Stimulated activated CD8-positive, alpha-beta memory T cell treated with anti-CD3 and anti-CD28 coated beads, Interleukin-15, amount 100 ng/mL, for 24 hours (primary cell): Measurements from ENCODE around the gene PTBP1.
"Not testable (repeated sequence)": the region's sequence is repeated elsewhere in the genome, so short reads cannot be mapped to it uniquely, and the experiment has no call there.

Source experiments
- DNase-seq: peaks from one replicate; pipeline ENCODE4 v3.0.0-alpha.2; 2020; ENCODE audit warnings: low read depth

PTBP1 gene

DNA sequence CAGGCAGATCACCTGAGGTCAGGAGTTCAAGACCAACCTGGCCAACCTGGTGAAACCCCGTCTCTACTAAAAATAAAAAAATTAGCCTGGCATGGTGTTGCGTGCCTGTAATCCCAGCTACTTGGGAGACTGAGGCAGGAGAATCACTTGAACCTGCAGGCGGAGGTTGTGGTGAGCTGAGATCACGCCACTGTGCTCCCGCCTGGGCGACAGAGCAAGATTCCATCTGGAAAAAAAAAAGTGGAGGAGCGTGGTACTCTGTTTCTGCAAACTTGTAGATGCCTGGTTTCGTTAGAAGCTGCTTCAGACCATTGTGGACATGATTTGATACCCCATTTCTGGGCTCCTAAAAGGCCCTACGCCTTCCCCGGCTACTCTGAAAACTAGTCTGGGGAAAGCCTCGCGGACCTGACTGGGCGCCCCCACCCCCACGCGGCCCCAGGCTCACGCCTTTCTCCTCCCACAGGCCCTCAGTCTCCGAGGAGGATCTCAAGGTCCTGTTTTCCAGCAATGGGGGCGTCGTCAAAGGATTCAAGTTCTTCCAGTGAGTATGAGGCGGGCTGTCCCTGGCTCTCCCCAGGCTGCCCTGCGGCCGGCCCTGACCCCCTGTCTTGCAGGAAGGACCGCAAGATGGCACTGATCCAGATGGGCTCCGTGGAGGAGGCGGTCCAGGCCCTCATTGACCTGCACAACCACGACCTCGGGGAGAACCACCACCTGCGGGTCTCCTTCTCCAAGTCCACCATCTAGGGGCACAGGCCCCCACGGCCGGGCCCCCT lies 13.0 kb downstream of the PTBP1 start:
- no peak for DNase-seq

DNA sequence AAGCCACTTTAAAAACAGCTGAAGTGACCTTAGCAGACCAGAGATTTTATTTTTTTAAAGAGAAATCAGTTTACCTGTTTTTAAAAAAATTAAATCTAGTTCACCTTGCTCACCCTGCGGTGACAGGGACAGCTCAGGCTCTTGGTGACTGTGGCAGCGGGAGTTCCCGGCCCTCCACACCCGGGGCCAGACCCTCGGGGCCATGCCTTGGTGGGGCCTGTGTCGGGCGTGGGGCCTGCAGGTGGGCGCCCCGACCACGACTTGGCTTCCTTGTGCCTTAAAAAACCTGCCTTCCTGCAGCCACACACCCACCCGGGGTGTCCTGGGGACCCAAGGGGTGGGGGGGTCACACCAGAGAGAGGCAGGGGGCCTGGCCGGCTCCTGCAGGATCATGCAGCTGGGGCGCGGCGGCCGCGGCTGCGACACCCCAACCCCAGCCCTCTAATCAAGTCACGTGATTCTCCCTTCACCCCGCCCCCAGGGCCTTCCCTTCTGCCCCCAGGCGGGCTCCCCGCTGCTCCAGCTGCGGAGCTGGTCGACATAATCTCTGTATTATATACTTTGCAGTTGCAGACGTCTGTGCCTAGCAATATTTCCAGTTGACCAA lies 13.7 kb downstream of the PTBP1 start:
- no peak for DNase-seq

DNA sequence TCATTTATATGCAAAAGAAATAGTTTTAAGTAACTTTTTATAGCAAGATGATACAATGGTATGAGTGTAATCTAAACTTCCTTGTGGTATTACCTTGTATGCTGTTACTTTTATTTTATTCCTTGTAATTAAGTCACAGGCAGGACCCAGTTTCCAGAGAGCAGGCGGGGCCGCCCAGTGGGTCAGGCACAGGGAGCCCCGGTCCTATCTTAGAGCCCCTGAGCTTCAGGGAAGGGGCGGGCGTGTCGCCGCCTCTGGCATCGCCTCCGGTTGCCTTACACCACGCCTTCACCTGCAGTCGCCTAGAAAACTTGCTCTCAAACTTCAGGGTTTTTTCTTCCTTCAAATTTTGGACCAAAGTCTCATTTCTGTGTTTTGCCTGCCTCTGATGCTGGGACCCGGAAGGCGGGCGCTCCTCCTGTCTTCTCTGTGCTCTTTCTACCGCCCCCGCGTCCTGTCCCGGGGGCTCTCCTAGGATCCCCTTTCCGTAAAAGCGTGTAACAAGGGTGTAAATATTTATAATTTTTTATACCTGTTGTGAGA lies 14.3 kb downstream of the PTBP1 start:
- no peak for DNase-seq

DNA sequence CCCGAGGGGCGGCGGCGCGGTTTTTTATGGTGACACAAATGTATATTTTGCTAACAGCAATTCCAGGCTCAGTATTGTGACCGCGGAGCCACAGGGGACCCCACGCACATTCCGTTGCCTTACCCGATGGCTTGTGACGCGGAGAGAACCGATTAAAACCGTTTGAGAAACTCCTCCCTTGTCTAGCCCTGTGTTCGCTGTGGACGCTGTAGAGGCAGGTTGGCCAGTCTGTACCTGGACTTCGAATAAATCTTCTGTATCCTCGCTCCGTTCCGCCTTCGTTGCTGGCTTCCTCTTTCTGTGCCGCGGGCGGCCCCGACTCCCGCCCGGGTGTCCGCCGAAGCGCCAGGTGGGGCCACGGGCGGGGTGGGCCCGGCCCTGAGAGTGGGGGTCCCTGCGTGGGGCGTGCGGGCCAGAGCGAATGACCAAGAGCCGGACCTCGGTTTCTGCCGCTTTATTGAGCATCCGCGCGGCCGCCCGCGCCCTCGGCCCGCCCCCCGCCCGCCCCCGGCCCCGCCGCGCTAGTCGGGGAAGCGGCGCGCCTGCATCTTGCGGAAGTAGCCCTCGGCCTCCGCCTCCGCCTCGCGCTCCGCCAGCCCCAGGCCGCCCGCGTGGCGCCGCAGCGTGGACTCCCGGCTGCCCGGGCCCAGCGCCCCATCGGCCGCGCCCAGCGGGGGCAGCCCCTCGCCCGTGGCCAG lies 14.9 kb downstream of the PTBP1 start:
- no peak for DNase-seq

DNA sequence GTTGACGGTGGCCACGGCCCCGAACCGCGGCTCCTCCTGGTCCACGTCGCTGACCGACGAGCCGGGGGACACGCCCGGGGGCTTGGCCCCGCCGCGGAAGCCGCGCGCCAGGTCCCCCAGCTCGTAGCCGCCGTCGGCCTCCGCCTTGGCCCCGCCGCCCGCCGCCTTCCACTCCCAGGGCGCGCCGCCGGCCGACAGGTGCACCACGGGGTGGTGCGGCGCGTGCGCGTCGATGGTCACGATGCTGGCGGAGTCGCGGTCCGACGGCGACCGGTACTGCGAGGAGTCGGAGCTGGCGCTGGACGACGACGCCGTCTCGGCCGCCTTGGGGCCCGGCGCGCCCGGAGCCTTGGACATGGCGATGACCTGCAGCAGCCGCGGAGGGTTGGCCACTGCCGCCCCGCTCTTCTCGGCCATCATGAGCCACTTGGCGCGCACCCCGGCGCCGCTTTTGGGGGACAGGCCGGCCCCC lies 15.5 kb downstream of the PTBP1 start:
- DNase-seq = no peak

DNA sequence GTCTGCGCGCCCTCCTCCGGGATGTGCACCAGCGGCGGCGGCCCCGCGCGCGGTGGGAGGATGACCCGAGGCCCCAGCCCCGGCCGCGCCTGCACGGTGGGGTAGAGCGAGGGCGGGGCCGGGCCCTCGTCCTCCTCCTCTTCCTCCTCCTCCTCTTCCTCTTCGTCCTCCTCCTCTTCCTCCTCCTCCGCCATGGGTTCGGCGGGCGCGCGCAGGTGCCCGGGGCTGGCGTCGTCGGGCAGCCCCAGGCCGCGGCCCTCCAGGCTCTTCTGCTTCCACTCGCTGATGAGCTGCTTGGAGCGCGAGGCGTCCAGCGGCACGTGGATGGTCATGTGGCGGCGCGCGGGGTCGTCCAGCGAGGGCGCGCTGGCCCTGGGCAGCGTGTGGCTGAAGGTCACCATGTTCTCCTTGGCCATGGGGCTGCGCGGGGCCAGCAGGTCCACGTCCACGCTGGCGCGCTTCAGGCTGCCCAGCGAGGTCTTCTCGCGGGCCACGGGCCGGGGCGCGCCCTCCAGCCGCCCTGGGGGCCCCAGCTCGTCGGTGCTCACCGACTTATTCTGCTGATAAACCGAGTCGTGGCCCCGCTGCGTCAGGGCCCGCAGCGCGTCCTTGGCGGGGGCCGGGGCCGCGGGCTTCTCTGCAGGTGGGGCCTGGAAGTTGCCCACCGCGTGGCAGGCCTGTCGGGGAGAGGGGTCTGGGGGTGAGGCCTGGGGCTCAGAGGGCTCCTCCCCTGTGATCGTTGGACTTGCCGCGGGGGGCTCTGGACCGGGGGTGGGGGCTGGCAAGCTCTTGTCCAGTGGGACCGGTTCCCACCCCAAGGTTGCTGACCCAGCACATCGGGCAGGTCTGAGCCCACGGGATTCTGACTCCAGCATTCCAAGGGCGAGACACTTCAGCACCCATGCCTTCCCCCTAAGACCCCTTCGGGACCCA lies 16.2 kb downstream of the PTBP1 start:
- no peak for DNase-seq

DNA sequence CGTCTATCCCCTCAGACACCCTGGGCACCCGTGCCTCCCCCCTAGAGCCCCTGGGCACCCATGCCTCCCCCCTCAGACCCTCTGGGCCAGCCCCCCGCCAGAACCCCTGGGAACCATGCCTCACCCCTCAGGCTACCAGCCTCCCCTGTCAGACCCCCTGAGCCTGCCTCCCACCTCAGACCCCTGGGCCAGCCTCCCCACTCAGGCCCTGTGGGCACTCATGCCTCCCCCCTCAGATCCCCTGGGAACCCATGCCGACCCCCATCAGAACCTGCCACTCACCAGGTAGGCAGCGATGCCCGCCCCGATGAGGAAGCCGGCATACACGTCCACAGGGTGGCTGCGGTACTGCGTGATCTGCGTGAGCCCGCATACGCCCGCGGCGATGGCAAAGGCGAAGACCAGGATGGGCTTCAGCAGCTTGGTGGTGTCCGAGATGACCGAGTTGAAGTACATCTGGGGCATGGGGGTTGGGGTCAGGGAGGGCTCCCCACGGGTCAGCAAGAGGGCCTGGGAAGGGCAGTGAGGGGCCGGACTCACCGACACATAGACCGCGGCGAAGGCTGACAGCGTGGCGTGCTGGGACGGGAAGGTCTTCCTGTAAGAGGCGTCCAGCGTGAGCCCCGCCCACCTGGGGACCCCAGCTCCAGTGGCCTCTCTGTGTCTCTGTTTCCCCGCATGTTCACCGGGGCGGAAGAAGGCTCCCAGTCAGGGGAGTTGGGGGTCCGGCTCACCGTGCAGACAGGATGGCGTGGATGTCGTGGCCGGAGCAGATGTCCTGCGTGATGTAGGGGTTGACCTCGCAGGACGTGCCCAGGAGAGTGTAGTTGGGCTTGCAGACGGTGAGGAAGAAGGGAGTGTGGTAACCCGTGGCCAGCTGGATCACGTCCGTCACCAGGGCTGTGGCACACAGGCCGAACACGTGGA lies 17.2 kb downstream of the PTBP1 start:
- DNase-seq = no peak

DNA sequence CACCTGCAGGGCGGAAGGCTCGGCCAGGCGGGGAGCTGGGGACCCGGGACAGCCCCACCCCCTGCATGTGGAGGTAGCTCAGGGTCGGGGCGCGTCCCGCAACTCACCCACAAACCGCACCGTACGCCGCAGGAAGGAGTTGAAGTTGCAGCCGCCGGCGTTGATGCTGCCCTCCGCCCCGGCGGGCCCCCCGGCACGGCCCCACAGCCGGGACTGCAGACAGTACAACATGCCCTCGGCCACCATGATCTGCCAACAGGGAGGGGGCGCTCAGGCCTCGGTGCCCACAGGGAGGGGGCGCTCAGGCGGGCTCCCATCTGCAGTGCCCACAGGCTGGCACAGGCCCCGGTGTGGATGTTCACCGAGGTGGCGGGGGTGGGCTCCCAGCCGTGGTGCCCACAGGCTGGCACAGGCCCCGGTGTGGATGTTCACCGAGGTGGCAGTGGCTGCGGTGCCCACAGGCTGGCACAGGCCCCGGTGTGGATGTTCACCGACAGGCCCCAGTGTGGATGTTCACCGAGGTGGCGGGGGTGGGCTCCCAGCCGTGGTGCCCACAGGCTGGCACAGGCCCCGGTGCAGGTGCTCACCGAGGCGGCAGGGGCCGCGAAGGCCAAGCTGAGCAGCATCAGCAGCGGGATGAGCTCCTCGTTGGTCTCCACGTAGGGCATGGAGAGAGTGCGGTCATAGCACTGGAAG lies 18.0 kb downstream of the PTBP1 start:
- no peak for DNase-seq

DNA sequence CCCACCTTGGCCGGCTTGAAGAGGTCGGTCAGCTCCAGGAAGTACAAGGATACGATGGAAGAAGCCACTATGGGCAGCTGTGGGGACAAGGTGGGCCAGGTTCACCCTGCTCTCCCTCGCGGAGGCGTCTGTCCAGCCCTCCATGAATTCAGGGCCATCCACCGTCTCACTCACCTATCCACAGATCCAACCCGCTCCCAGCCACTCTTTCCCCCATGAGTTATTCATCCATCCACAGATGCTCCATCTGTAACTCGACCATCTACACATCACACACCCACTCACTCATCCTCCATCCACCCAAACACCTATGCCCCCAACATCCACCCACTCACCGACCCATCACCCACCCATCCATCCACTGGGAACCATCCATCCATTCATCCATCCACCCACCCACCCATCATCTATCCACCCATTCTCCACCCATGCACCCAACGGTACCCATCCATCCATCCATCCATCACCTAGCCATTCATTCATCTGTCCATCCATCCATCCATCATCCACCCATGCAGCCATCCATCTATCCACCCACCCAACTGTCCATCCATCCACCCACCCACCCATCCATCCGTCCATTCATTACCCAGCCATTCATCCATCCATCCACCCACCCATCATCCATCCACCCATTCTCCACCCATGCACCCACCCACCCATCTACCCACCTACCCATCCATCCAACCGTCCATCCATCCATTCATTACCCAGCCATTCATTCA lies 18.7 kb downstream of the PTBP1 start:
- no peak for DNase-seq

DNA sequence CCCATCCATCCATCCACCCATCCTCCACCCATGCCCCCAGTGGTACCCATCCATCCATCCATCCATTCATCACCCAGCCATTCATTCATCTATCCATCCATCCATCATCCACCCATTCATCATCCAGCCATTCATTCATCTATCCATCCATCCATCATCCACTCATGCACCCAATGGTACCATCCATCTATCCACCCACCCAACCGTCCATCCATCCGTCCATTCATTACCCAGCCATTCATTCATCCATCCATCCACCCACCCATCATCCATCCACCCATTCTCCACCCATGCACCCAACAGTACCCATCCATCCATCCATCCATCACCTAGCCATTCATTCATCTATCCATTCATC lies 19.2 kb downstream of the PTBP1 start:
- DNase-seq = no peak

DNA sequence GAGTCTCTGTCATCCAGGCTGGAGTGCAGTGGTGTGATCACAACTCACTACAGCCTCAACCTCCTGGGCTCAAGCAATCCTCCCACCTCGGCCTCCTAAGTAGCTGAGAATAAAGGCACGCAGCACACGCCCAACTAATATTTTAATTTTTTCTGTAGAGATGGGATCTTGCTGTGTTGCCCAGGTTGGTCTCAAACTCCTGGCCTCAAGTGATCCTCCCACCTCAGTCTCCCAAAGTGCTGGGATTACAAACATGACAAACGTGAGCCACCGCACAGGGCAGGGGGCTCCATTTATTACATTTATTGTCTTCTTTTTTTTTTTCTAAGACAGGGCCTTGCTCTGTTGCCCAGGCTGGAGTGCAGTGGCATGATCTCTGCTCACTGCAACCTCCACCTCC lies 23.0 kb downstream of the PTBP1 start:
- DNase-seq = not testable (repeated sequence)

DNA sequence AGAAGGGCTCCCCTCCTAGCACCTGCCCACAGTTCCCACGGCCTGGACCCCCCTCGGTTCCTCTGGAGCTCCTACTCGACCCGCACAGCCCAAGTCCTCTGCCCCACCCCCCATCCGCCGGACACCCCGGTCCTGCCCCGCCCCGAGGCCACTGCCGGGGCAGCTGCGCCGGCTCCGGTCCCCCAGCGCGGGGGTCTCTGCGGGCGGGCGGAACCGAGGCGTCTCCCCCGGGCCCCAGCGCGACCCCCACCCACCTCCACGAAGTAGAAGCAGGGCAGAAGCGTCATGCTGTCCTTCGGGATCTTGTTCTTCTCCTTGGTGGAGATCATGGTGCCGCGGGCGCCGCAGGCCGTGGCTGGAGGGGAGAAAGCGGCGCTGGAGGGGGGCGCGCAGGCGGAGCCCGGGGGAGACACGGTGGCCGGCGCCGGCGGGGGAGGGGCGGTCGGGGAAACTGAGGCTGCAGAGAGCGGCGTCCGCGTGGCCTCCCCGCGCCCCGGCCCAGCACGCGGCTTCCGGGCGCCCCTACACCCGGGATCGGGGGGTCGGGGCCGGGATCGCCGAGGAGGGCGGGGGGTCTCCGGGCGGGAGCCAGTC lies 24.1 kb downstream of the PTBP1 start:
- DNase-seq = no peak

DNA sequence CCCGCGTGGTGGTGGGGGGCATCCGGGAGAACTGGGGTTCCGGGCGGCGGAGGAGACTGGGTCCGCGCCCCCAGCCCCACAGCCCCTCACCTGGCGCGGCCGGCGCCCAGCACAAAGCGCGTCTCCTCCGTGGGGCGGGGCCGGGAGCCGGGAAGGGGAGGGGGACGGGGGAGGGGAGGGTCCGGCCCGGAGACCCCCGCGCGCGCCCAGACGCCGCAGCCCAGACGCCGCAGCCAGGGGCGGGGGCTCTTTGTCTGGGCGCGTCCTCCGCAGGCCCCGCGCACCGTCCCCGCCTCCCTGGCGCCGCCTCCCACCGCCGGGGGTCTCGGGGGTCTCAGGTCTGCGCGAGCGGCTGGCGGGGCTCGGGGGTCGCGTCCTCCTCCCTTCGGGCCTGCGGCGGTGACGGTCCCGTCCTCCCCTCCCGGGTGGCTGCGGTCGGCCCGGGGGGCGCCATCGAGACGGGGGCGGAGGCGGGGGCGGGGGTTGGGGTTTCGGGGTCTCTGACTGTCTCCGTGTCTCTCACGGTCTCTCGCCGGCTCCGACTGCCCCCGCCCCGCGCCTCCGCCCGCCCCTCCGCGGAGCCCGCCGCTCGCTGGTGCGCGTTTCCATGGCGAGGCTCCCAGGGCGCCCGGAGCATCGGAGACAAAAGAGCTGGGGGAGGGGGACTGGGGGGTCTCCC lies 24.7 kb downstream of the PTBP1 start, which contains the start of gene PLPPR3:
PLPPR3 (minus strand) TSS at position 131 of the 679 bp plus-strand sequence. CDS start 396 bp downstream, outside the sequence.
- no peak for DNase-seq

DNA sequence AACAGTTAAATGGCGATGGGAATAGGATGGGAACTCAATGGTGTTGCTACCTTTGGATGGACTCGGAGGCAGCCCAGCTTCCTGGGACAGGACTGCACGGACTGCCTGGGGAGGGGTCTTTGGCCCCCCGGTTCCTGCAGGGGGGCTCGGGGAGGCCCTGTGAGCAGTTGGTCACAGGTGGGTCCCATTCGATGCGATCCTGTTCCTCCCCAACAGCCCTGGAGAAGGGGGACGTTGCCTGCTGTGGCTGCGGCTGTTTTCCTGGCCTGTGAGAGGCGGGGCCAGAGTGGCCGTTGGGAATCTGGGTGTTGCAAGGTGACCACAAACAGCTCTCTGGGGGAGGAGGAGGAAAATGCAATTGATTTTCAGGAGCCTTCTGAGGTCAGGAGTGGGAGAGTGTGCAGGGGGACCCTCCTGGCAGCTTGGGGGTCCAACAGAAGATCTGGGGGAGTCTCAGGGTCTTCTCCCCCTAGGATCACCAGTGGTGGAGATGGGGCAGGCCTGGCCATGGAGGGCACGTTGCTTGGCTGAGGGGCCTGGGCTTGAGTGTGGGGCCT lies 26.4 kb downstream of the PTBP1 start:
- no peak for DNase-seq

DNA sequence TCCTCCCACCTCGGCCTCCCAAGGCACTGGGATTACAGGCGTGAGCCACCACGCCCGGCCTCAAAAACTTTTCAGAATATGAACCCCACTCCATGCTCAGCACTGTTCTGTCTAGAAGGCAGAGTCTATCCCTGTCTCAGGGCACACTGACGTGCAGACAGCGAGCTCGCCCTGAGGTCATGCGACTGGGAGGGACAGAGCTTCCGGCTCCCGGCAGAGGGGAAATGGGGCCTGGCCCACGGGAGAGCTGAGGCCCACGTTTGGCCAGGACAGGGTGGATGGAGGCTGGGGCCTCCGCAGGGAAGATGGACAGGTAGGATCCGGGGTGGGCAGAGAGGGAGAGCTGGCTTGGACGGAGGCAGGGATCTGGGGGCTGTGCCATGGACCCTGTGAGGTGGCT lies 27.6 kb downstream of the PTBP1 start:
- no peak for DNase-seq

DNA sequence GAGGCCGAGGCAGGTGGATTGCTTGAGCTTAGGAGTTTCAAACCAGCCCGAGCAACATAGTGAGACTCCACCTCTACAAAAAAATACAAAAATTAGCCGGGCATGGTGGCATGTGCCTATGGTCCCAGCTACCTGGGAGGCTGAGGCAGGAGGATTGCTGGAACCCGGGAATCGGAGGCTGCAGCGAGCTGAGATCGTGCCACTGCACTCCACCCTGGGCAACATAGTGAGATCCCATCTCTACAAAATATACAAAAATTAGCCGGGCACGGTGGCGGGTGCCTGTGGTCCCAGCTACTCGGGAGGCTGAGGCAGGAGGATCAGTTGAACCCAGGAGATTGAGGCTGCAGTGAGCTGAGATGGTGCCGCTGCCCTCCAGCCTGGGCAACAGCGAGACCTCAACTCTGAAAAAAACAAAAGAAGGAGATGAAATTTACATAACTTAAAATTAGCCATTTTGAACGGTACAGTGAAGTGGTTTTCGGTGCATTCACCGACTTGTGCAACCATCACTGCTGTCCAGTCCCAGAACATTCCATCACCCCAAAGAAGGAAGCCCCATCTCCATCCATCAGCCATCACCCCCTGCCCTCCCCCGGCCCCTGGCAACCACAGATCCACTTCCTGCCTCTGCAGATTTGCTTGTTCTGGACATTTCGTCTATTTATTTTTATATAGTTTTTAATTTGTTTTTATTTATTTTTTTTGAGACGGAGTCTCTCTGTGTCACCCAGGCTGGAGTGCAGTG lies 28.8 kb downstream of the PTBP1 start:
- DNase-seq = no peak

DNA sequence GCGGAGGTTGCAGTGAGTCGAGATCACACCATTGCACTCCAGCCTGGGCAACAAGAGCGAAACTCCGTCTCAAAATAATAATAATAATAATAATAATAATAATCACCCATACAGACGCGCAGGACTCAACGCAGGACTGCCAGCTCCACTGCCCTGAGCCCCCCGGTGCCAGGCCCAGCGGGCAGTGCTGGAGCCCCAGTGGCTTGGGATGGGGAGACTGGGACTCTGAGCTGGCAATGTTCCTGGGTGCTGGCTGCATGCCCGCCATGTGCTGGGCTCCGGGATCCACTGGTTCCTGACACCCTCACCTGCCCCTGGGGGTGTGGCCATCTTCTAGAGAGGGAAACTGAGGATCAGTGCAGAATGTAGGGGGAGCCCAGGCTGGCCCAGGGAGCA lies 30.1 kb downstream of the PTBP1 start:
- DNase-seq = no peak
